GM12875 (cell line): ENCODE measurements around the gene KCNN1.

ENCODE experiments used
- H3K4me3 ChIP-seq: one replicate; pipeline ENCODE4 v1.5.1; 2011; ENCODE audit warnings: low read depth, low read length, control low read depth
- TF ChIP-seq, protein P1 (sequence below): IDR thresholded peaks from 2 replicates; pipeline ENCODE4 v1.5.1; 2011; ENCODE audit warnings: low read depth, mild to moderate bottlenecking, control low read depth, inconsistent platforms, low read length, moderate library complexity, borderline replicate concordance; ENCODE audit not compliant: insufficient read depth

KCNN1 gene

DNA sequence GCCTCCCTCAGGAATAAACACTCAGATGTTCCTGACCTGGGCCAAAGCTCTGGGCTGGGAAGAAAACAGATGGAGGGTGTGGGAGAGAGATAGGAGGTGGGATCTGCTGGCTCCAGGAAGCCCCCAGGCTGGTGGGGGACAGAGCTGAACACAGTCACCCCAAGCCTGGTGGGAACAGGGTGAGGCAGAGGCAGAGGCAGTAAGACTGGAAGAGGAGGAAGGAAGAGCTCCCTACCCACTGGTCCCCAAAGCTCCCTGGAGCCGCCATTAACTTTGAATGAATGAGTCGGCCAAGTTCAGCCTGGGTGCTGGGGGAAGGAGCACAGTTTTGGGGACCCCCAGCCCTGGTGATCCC is 801 bp upstream of the KCNN1 start:
- H3K4me3 ChIP-seq, result no peak overlapping the region
- TF ChIP-seq, protein P1, sequence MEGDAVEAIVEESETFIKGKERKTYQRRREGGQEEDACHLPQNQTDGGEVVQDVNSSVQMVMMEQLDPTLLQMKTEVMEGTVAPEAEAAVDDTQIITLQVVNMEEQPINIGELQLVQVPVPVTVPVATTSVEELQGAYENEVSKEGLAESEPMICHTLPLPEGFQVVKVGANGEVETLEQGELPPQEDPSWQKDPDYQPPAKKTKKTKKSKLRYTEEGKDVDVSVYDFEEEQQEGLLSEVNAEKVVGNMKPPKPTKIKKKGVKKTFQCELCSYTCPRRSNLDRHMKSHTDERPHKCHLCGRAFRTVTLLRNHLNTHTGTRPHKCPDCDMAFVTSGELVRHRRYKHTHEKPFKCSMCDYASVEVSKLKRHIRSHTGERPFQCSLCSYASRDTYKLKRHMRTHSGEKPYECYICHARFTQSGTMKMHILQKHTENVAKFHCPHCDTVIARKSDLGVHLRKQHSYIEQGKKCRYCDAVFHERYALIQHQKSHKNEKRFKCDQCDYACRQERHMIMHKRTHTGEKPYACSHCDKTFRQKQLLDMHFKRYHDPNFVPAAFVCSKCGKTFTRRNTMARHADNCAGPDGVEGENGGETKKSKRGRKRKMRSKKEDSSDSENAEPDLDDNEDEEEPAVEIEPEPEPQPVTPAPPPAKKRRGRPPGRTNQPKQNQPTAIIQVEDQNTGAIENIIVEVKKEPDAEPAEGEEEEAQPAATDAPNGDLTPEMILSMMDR, result no peak

DNA sequence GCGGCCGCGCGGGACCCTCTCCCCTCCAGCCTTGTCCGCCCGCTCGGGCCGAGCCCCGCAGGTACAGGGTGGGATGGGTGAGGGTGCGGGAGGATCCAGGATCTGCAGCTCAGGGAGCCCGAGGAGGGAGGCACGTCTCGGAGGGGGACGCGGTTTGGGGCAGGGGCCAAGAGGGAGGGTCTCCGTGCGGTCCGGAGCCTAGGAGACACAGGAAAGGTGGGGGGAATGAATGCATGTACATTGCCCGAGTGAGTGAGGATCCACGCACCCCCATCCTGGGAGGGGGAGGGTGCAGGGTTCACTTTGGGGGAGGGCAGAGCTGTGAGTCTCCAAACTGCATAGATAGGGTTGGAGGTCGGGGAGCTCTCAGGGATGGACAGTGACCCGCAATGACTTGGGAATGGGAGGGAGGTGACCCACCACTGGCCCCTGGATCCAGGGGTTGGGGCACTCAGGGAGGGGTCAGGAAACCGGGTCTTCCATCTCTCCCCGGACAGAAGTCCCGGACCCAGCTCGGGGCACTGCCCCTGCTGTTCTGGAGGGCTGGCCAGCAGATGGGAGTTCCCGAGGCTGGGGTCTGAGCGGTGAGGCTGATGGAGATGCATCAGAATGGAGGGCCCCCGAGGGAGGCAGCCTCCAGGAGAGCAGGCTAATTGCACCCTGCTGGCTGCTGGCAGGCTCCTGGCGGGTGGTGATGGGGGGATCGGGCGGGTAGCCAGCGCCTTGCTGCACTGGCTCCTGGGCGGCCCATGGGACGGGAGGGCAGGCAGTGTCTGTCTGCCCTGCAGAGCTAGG is 547 bp downstream of the KCNN1 start:
- H3K4me3 ChIP-seq, result no peak overlapping the region
- TF ChIP-seq, protein P1, result no peak

DNA sequence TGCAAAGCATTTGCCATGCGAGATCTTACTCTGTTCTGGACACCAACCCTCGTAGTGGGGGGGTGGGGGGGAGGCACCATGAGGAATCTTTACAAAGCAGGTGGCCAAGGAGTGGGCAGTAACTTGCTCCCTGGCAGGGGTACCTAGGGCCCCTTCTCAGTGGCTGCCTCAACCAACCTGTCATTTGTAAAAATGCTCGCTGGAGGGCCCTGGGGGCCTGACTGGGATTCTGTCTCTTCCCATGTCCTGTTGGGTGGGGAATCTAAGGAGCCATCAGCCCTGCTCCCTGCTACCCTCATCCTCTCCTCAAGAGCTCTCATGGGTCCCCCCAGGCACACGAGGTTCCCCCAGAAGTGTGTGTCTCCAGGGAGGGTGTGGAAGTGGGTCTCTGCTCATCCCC is 1.5 kb downstream of the KCNN1 start:
- H3K4me3 ChIP-seq, result no peak overlapping the region
- TF ChIP-seq, protein P1, result no peak

DNA sequence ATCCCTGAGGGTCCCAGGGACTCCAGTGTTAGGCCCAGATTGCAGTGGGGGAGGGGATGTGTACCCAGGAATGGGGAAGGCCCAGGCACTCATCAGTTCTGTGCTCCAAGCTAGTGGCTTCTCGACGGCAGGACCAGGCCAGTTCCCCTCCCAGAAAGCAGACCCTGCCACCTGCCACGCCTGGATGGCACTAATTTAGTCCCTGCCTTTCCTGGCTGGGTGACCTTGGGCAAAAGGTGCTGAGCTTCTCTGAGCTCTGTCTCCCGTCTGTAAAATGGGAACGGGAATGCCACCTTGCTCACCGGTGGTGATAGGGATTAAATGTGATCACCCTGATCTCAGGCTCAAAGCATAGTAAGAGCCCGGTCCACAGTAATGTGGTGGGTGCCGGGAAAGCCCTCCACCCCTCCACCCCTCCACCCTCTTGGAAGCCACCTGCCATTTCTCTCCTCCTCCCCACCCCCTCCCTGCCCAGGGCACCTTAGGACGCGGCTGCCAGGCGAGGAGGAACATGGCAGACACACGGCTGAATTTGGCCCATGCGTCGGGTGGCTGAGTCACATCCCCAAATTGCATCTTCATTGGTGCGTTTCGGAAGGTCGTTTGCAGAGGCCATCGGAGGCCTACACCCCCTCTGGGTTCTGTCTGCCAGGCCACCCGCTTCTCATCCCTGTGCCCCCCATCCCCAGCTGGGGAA is 2.3 kb downstream of the KCNN1 start:
- no peak overlapping the region for H3K4me3 ChIP-seq
- TF ChIP-seq, protein P1, result no peak

DNA sequence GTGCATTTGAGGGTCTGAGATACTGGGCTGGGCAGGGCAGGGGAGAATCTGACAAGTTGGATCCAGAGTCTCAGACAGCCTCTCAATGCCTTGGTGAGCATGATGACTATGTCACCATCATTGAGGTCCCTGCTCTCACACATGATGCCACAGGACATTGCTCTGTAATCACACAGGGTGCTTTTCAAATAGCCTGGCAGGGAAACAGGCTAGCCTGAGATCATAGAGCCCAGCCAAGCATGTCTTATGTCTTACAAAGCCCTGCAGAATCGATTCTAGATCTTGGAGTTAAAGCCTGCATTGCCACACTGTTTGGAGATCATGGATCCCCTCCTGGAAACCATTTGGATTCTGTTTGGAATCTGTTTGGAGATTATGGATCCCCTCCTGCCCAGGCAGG is 5.3 kb downstream of the KCNN1 start:
- TF ChIP-seq, protein P1, result no peak
- no peak overlapping the region for H3K4me3 ChIP-seq

DNA sequence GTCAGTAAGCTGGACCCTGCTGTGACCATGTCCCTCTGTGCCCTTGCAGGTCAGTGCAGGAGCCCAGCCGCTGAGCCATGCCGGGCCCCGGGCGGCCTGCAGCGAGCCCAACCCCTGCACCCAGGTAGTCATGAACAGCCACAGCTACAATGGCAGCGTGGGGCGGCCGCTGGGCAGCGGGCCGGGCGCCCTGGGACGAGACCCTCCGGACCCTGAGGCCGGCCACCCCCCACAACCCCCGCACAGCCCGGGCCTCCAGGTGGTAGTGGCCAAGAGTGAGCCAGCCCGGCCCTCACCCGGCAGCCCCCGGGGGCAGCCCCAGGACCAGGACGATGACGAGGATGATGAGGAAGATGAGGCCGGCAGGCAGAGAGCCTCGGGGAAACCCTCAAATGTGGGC is 6.9 kb downstream of the KCNN1 start:
- TF ChIP-seq, protein P1, result no peak
- no peak overlapping the region for H3K4me3 ChIP-seq

GRCh38 chr19:17974551-17974950 is 7.6 kb downstream of the KCNN1 start:
- no peak overlapping the region for H3K4me3 ChIP-seq
- TF ChIP-seq, protein P1, result no peak
